Panc1 (cell line): ENCODE measurements around the gene MYH10. TPM values are rescaled to one million over a fixed set of nuclear protein-coding genes. Genes with fewer than 3 reads are reported as not detected.
A peak's percentile ranks its signal among the peaks of the same experiment; 100 is the strongest.

ENCODE experiments used
- ATAC-seq: fragments of 200-7000 bp; cut with Tn5 transposase; 2 replicates; pipeline ENCODE4 v1.9.1; 2020; ENCODE audit warnings: mild to moderate bottlenecking, moderate library complexity
- BruUV-seq: library from RNA; stranded (reverse); fragments of 400-500 nt; replicated peaks from 2 replicates; lab custom pipeline; 2021; lab: Mats Ljungman, UMichigan
- CTCF ChIA-PET: fragments of 300-600 bp; sonication (Branson Sonifier 250); formaldehyde crosslinking; loops from one replicate; lab custom pipeline; 2022; ENCODE audit warnings: antibody characterized with exemption; lab: Charles Lee
- POLR2A ChIA-PET: fragments of 300-600 bp; sonication (Branson Sonifier 250); formaldehyde crosslinking; loops from one replicate; lab custom pipeline; 2022; ENCODE audit warnings: antibody characterized with exemption; lab: Charles Lee
- DNase-seq: peaks from one replicate; pipeline ENCODE4 v3.0.0-alpha.2; 2010; ENCODE audit warnings: low read depth, low spot score
- H3K27ac ChIP-seq: 2 replicates; pipeline ENCODE4 v1.5.1; 2011; ENCODE audit warnings: mild to moderate bottlenecking, low read length, inconsistent platforms
- H3K27me3 ChIP-seq: fragments of 200-500 bp; sonication (Bioruptor generic); 2 replicates; pipeline ENCODE4 v1.6.0; 2014; ENCODE audit warnings: low read length, inconsistent platforms; ENCODE audit not compliant: control insufficient read depth, insufficient read depth
- H3K36me3 ChIP-seq: fragments of 200-500 bp; sonication (Bioruptor generic); 2 replicates; pipeline ENCODE4 v1.5.1; 2014; ENCODE audit warnings: inconsistent platforms, mild to moderate bottlenecking, low read length, moderate library complexity; ENCODE audit not compliant: control insufficient read depth, insufficient read depth
- H3K4me1 ChIP-seq: 2 replicates; pipeline ENCODE4 v1.5.1; 2011; ENCODE audit warnings: inconsistent platforms, mild to moderate bottlenecking, low read length, moderate library complexity; ENCODE audit not compliant: control insufficient read depth, insufficient read depth
- H3K4me3 ChIP-seq, 2 experiments: 2 replicates each; pipeline ENCODE4 v1.5.1; 2011 to 2012; ENCODE audit warnings: low read depth in 2 of 2, low read length in 2 of 2, mild to moderate bottlenecking in 2 of 2, inconsistent platforms in 1 of 2, moderate library complexity in 1 of 2
- H3K9me3 ChIP-seq: fragments of 200-500 bp; sonication (Bioruptor generic); 2 replicates; pipeline ENCODE4 v1.5.1; 2014; ENCODE audit warnings: low read depth, mild to moderate bottlenecking, inconsistent platforms, low read length, moderate library complexity; ENCODE audit not compliant: control insufficient read depth, insufficient read depth
- POLR2AphosphoS5 ChIP-seq: IDR thresholded peaks from 2 replicates; pipeline ENCODE4 v1.6.1; 2012; ENCODE audit warnings: mild to moderate bottlenecking, low read depth, low read length, moderate library complexity
- SIN3A ChIP-seq: IDR thresholded peaks from 2 replicates; pipeline ENCODE4 v1.6.1; 2012; ENCODE audit warnings: low read depth, mild to moderate bottlenecking, low read length, moderate library complexity, borderline replicate concordance; ENCODE audit not compliant: insufficient read depth
- TCF7L2 ChIP-seq: IDR thresholded peaks from 2 replicates; pipeline ENCODE4 v1.6.1; 2011; ENCODE audit warnings: mild to moderate bottlenecking, low read depth, low read length, inconsistent platforms
- in situ Hi-C: cut with HindIII; loops from 2 replicates; pipeline ENCODE4 v1.10.0; 2016; ENCODE audit warnings: low sequenced_read_pairs, low pct_unique_long_range_greater_than_20kb
- intact Hi-C: fragments of 100-400 bp; cut with micrococcal nuclease; formaldehyde crosslinking; loops from one replicate; pipeline ENCODE4 v1.10.0; 2022; ENCODE audit not compliant: unreplicated experiment
- total RNA-seq: library from RNA; stranded (reverse); gene quantifications from one replicate; pipeline ENCODE4 v1.2.1, GENCODE V29; 2021; ENCODE audit not compliant: unreplicated experiment
- TF ChIP-seq, protein P1 (sequence below): fragments of 450-650 bp; IDR thresholded peaks from 2 replicates; pipeline ENCODE4 v1.5.1; 2017; ENCODE audit warnings: mild to moderate bottlenecking
- TF ChIP-seq, protein P2 (sequence below), 2 experiments: IDR thresholded peaks; 2 replicates each; pipeline ENCODE4 v1.6.1; 2011 to 2012; ENCODE audit warnings: low read depth in 2 of 2, control low read depth in 1 of 2, low read length in 1 of 2, mild to moderate bottlenecking in 1 of 2, moderate library complexity in 1 of 2; ENCODE audit not compliant: insufficient read depth in 1 of 2

MYH10 gene
- total RNA-seq, 1 experiment from 2014 or later = 36.5 TPM

DNA sequence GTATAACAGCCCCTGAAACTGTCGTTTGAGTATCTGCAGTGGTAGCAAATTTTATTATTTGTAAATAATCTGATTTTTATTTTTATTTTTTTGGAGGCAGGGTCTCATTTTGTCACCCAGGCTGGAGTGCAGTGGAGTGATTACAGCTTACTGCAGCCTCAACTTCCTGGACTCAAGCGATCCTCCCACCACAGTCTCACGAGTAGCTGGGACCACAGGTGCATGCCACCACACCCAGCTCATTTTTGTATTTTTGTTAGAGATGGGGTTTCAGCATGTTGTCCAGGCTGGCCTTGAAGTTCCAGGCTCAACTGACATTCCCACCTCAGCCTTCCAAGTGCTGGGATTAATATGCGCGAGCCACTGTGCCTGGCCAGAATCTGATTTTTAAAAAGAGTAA is 192.1 kb downstream of the MYH10 start:
- Histone ChIP-seq H3K4me1 (no peaks in the 10 kb centered on the region; the same call in 1 of the 2 replicates), H3K4me3 (no peak overlapping the region), H3K27me3 (no peaks in the 10 kb centered on the region), H3K9me3 (no peaks in the 10 kb centered on the region), H3K27ac (no peak overlapping the region), H3K36me3 (peaks cover 6% of the 10 kb centered on the region)
- intact Hi-C loops = no loop called here
- no peak for ATAC-seq
- no peak for DNase-seq
- ChIA-PET CTCF (interaction anchor here (0.8 kb wide), 1 partner anchor 365 kb away, joined by 3 read pairs; no protein-coding TSS in a partner anchor), POLR2A (no interaction called here)
- TF ChIP-seq POLR2AphosphoS5 = no peak
- no peak for TF ChIP-seq TCF7L2
- TF ChIP-seq, protein P1, sequence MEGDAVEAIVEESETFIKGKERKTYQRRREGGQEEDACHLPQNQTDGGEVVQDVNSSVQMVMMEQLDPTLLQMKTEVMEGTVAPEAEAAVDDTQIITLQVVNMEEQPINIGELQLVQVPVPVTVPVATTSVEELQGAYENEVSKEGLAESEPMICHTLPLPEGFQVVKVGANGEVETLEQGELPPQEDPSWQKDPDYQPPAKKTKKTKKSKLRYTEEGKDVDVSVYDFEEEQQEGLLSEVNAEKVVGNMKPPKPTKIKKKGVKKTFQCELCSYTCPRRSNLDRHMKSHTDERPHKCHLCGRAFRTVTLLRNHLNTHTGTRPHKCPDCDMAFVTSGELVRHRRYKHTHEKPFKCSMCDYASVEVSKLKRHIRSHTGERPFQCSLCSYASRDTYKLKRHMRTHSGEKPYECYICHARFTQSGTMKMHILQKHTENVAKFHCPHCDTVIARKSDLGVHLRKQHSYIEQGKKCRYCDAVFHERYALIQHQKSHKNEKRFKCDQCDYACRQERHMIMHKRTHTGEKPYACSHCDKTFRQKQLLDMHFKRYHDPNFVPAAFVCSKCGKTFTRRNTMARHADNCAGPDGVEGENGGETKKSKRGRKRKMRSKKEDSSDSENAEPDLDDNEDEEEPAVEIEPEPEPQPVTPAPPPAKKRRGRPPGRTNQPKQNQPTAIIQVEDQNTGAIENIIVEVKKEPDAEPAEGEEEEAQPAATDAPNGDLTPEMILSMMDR = no peak
- no peak for TF ChIP-seq SIN3A
- TF ChIP-seq, protein P2, sequence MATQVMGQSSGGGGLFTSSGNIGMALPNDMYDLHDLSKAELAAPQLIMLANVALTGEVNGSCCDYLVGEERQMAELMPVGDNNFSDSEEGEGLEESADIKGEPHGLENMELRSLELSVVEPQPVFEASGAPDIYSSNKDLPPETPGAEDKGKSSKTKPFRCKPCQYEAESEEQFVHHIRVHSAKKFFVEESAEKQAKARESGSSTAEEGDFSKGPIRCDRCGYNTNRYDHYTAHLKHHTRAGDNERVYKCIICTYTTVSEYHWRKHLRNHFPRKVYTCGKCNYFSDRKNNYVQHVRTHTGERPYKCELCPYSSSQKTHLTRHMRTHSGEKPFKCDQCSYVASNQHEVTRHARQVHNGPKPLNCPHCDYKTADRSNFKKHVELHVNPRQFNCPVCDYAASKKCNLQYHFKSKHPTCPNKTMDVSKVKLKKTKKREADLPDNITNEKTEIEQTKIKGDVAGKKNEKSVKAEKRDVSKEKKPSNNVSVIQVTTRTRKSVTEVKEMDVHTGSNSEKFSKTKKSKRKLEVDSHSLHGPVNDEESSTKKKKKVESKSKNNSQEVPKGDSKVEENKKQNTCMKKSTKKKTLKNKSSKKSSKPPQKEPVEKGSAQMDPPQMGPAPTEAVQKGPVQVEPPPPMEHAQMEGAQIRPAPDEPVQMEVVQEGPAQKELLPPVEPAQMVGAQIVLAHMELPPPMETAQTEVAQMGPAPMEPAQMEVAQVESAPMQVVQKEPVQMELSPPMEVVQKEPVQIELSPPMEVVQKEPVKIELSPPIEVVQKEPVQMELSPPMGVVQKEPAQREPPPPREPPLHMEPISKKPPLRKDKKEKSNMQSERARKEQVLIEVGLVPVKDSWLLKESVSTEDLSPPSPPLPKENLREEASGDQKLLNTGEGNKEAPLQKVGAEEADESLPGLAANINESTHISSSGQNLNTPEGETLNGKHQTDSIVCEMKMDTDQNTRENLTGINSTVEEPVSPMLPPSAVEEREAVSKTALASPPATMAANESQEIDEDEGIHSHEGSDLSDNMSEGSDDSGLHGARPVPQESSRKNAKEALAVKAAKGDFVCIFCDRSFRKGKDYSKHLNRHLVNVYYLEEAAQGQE (IDR thresholded peaks at IDR 0.05; ENCODE audit: insufficient read depth in 1 of 2, low read depth in 2 of 2, low read length in 1 of 2) = no peak
- BruUV-seq = no TSS peak
- in situ Hi-C loops = no loop called here

DNA sequence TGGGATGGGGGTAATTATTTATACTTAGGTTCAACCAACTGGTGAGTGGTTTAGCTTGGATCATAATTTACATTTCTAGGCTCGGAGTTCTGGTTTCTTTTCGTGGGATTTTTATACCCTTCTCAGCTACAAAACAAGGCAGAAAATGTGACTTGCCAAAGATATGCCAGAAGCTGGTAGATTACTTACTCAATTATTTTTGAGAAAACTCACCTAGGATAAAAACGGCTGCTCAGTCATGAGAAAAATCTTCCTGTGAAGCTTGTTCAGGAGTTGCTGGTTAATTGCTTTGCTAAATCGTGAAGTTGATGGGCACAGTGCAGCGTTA is 193.7 kb downstream of the MYH10 start:
- intact Hi-C loops (no loop called here), in situ Hi-C loops (no loop called here)
- ATAC-seq = no peak
- TF ChIP-seq POLR2AphosphoS5 (no peak), TCF7L2 (no peak), SIN3A (no peak)
- TF ChIP-seq, protein P1 = no peak
- TF ChIP-seq, protein P2 (IDR thresholded peaks at IDR 0.05; ENCODE audit: insufficient read depth in 1 of 2, low read depth in 2 of 2, low read length in 1 of 2) = no peak
- Histone ChIP-seq H3K36me3 (peaks cover 6% of the 10 kb centered on the region), H3K27ac (peak overlapping the region; percentile 86), H3K4me1 (no peaks in the 10 kb centered on the region; the same call in 1 of the 2 replicates), H3K4me3 (peak overlapping the region; percentile 84 to 86), H3K9me3 (no peaks in the 10 kb centered on the region), H3K27me3 (no peaks in the 10 kb centered on the region)
- BruUV-seq = no TSS peak
- CTCF ChIA-PET = interaction anchor here (0.7 kb wide), 1 partner anchor 27 kb away, joined by 3 read pairs; no protein-coding TSS in a partner anchor
- POLR2A ChIA-PET = interaction anchor here (0.7 kb wide), 1 partner anchor 183 kb away, joined by 3 read pairs; no protein-coding TSS in a partner anchor
- no peak for DNase-seq
